ENCODE measurements around the gene ISY1.
"Not testable (repeated sequence)": the region's sequence is repeated elsewhere in the genome, so short reads cannot be mapped to it uniquely, and the experiment has no call there.

Gene ISY1

DNA sequence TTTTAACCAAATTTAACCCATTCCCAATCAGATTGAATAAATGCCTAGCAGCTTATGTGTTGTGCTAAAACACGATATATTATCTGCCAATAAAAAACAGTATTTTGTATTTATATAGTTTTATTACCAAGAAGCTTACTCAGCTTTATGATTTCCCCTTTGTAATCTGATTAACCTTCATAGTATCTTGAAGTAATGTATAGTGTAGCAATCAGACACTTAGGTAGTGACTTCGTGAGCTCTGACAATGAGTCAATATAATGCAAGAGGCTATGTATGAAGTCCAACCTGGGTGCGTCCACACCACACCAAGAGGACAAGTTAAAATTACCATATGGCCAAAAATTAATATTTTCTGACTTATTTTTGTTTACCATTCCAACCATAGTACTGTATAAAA is 24.9 kb upstream of the ISY1 start:
- H3K4me1 ChIP-seq (ENCODE audit: control insufficient read depth, insufficient read depth, low read length, poor library complexity, severe bottlenecking), result peaks cover 12% of the 10 kb centered on the region
- H3K4me3 ChIP-seq (ENCODE audit: insufficient read depth, low read depth, low read length, poor library complexity, severe bottlenecking), result no peak overlapping the region
- H3K36me3 ChIP-seq (ENCODE audit: control insufficient read depth, insufficient read depth, low read length), result no peaks in the 10 kb centered on the region
- H3K27ac ChIP-seq (ENCODE audit: insufficient read depth, low read length, poor library complexity, severe bottlenecking), result no peak overlapping the region
- no peak for DNase-seq
- no peaks in the 10 kb centered on the region for H3K27me3 ChIP-seq (replicated peaks; ENCODE audit: control insufficient read depth, insufficient read depth, low read length, poor library complexity, severe bottlenecking)
- H3K9me3 ChIP-seq (ENCODE audit: control insufficient read depth, low read length), result no peaks in the 10 kb centered on the region

DNA sequence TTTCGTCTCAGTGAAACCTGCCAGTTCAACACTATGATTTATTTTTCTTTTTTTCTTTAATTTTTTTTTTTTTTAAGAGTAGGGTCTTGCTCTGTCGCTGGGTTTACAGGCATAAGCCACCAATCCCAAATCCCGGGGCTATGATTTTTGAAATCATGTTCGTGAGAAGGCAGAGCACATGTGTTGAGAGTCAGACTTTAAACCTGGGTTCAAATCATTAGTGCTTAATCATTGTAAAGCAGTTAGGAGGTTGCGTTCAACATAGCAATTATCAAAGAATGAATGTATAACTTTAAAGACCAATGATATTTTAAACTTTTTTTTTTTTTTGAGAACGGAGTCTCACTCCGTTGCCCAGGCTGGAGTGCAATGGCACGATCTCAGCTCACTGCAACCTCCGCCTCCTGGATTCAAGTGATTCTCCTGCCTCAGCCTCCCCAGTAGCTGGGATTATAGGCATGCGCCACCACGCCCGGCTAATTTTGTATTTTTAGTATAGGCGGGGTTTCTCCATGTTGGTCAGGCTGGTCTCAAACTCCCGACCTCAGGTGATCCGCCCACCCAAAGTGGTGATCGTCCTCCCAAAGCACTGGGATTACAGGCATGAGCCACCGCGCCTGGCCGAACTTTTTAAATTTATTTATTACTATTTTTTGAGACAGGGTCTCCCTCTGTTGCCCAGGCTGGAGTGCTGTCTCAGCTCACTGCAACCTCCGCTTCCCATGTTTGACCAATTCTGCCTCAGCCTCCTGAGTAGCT is 24.1 kb upstream of the ISY1 start:
- not testable (repeated sequence) for H3K36me3 ChIP-seq (ENCODE audit: control insufficient read depth, insufficient read depth, low read length); H3K9me3 ChIP-seq (ENCODE audit: control insufficient read depth, low read length); H3K4me3 ChIP-seq (ENCODE audit: insufficient read depth, low read depth, low read length, poor library complexity, severe bottlenecking); DNase-seq; H3K27me3 ChIP-seq (replicated peaks; ENCODE audit: control insufficient read depth, insufficient read depth, low read length, poor library complexity, severe bottlenecking)
- Histone ChIP-seq H3K27ac (ENCODE audit: insufficient read depth, low read length, poor library complexity, severe bottlenecking) (peak overlapping the region; percentile 99), H3K4me1 (ENCODE audit: control insufficient read depth, insufficient read depth, low read length, poor library complexity, severe bottlenecking) (peaks cover 17% of the 10 kb centered on the region)

GRCh38 chr3:129184396-129184657 is 23.5 kb upstream of the ISY1 start:
- H3K4me1 ChIP-seq (ENCODE audit: control insufficient read depth, insufficient read depth, low read length, poor library complexity, severe bottlenecking), result peaks cover 23% of the 10 kb centered on the region
- peak in 1 of 3 donors; percentile 17 for DNase-seq
- no peaks in the 10 kb centered on the region for H3K27me3 ChIP-seq (replicated peaks; ENCODE audit: control insufficient read depth, insufficient read depth, low read length, poor library complexity, severe bottlenecking)
- peaks cover under 1% of the 10 kb centered on the region for H3K36me3 ChIP-seq (ENCODE audit: control insufficient read depth, insufficient read depth, low read length)
- H3K27ac ChIP-seq (ENCODE audit: insufficient read depth, low read length, poor library complexity, severe bottlenecking), result peak overlapping the region; percentile 99
- H3K4me3 ChIP-seq (ENCODE audit: insufficient read depth, low read depth, low read length, poor library complexity, severe bottlenecking), result peak overlapping the region; percentile 98
- no peaks in the 10 kb centered on the region for H3K9me3 ChIP-seq (ENCODE audit: control insufficient read depth, low read length)

GRCh38 chr3:129183569-129184395 is 22.9 kb upstream of the ISY1 start, which contains the start of gene CNBP:
CNBP (minus strand) TSS chr3:129183896; CDS start chr3:129171757, 12,139 bp downstream.
- Histone ChIP-seq H3K4me3 (ENCODE audit: insufficient read depth, low read depth, low read length, poor library complexity, severe bottlenecking) (peak within 1 kb of the TSS; percentile 98), H3K9me3 (ENCODE audit: control insufficient read depth, low read length) (no peaks in the 10 kb centered on the region), H3K36me3 (ENCODE audit: control insufficient read depth, insufficient read depth, low read length) (peaks cover 4% of the 10 kb centered on the region), H3K27me3 (replicated peaks; ENCODE audit: control insufficient read depth, insufficient read depth, low read length, poor library complexity, severe bottlenecking) (no peaks in the 10 kb centered on the region), H3K27ac (ENCODE audit: insufficient read depth, low read length, poor library complexity, severe bottlenecking) (peak within 1 kb of the TSS; percentile 99), H3K4me1 (ENCODE audit: control insufficient read depth, insufficient read depth, low read length, poor library complexity, severe bottlenecking) (peaks cover 29% of the 10 kb centered on the region)
- peak; percentile 81 to 85 (median 83) for DNase-seq

- H3K4me1 ChIP-seq (ENCODE audit: control insufficient read depth, insufficient read depth, low read length, poor library complexity, severe bottlenecking), result peaks cover 37% of the 10 kb centered on the region
- H3K27ac ChIP-seq (ENCODE audit: insufficient read depth, low read length, poor library complexity, severe bottlenecking), result peak overlapping the region; percentile 99
- H3K27me3 ChIP-seq (replicated peaks; ENCODE audit: control insufficient read depth, insufficient read depth, low read length, poor library complexity, severe bottlenecking), result no peaks in the 10 kb centered on the region
- no peaks in the 10 kb centered on the region for H3K9me3 ChIP-seq (ENCODE audit: control insufficient read depth, low read length)
- peaks cover 4% of the 10 kb centered on the region for H3K36me3 ChIP-seq (ENCODE audit: control insufficient read depth, insufficient read depth, low read length)
- peak overlapping the region; percentile 98 for H3K4me3 ChIP-seq (ENCODE audit: insufficient read depth, low read depth, low read length, poor library complexity, severe bottlenecking)
- DNase-seq, result no peak
Observed at GRCh38 chr3:129182390-129183185, 21.7 kb upstream of the ISY1 start.

DNA sequence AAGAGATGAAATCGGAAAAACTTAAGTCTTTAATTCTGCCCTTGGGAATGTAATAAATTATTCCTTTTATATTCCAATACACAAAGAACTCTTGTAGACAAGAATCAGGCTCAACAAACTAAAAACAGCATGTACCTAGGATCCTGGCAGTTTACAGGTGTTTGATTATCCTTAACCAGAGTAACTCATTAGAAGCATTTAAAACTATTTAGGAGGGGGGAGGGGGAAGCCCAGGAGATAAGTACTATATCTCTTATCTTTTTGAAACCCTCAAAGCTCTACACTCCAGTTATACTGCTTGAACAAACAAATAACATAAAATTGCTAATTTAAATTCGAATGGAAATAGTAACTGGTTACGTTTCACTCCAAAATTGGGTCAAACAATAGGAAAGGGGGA is 21.0 kb upstream of the ISY1 start:
- Histone ChIP-seq H3K36me3 (ENCODE audit: control insufficient read depth, insufficient read depth, low read length) (peaks cover 9% of the 10 kb centered on the region), H3K4me1 (ENCODE audit: control insufficient read depth, insufficient read depth, low read length, poor library complexity, severe bottlenecking) (peaks cover 45% of the 10 kb centered on the region), H3K9me3 (ENCODE audit: control insufficient read depth, low read length) (no peaks in the 10 kb centered on the region), H3K27me3 (replicated peaks; ENCODE audit: control insufficient read depth, insufficient read depth, low read length, poor library complexity, severe bottlenecking) (no peaks in the 10 kb centered on the region), H3K4me3 (ENCODE audit: insufficient read depth, low read depth, low read length, poor library complexity, severe bottlenecking) (peak overlapping the region; percentile 98), H3K27ac (ENCODE audit: insufficient read depth, low read length, poor library complexity, severe bottlenecking) (peak overlapping the region; percentile 99)
- DNase-seq, result no peak

DNA sequence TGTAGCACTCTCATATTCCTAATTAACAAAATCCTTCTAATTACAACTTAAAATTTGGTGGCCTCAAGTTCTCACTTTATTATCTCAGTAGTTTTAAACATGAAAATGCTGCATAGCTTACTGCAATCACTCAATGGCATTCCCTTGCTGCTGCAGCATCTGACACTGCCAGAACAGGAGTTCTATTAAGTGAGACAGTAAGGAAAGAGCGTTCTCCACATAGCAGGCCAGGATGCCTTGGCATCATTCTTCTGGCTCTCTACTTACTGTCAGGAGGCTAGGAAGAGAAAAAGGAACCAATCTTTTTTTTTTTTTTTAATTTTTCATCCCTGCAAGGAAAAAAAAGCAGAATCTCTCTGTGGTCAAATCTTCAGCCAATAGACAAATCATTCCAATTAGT is 19.6 kb upstream of the ISY1 start:
- H3K9me3 ChIP-seq (ENCODE audit: control insufficient read depth, low read length), result no peaks in the 10 kb centered on the region
- H3K27ac ChIP-seq (ENCODE audit: insufficient read depth, low read length, poor library complexity, severe bottlenecking), result peak overlapping the region; percentile 99
- peaks cover 49% of the 10 kb centered on the region for H3K4me1 ChIP-seq (ENCODE audit: control insufficient read depth, insufficient read depth, low read length, poor library complexity, severe bottlenecking)
- peak overlapping the region; percentile 98 for H3K4me3 ChIP-seq (ENCODE audit: insufficient read depth, low read depth, low read length, poor library complexity, severe bottlenecking)
- DNase-seq, result no peak
- peaks cover 9% of the 10 kb centered on the region for H3K36me3 ChIP-seq (ENCODE audit: control insufficient read depth, insufficient read depth, low read length)
- H3K27me3 ChIP-seq (replicated peaks; ENCODE audit: control insufficient read depth, insufficient read depth, low read length, poor library complexity, severe bottlenecking), result no peaks in the 10 kb centered on the region

- no peaks in the 10 kb centered on the region for H3K9me3 ChIP-seq (ENCODE audit: control insufficient read depth, low read length)
- no peaks in the 10 kb centered on the region for H3K27me3 ChIP-seq (replicated peaks; ENCODE audit: control insufficient read depth, insufficient read depth, low read length, poor library complexity, severe bottlenecking)
- H3K4me1 ChIP-seq (ENCODE audit: control insufficient read depth, insufficient read depth, low read length, poor library complexity, severe bottlenecking), result peaks cover 52% of the 10 kb centered on the region
- H3K4me3 ChIP-seq (ENCODE audit: insufficient read depth, low read depth, low read length, poor library complexity, severe bottlenecking), result no peak overlapping the region
- peak overlapping the region; percentile 5 for H3K27ac ChIP-seq (ENCODE audit: insufficient read depth, low read length, poor library complexity, severe bottlenecking)
- no peak for DNase-seq
- H3K36me3 ChIP-seq (ENCODE audit: control insufficient read depth, insufficient read depth, low read length), result peaks cover 19% of the 10 kb centered on the region
Observed at GRCh38 chr3:129176051-129176450, 15.2 kb upstream of the ISY1 start.

- Histone ChIP-seq H3K27me3 (replicated peaks; ENCODE audit: control insufficient read depth, insufficient read depth, low read length, poor library complexity, severe bottlenecking) (no peaks in the 10 kb centered on the region), H3K9me3 (ENCODE audit: control insufficient read depth, low read length) (no peaks in the 10 kb centered on the region), H3K27ac (ENCODE audit: insufficient read depth, low read length, poor library complexity, severe bottlenecking) (no peak overlapping the region), H3K4me1 (ENCODE audit: control insufficient read depth, insufficient read depth, low read length, poor library complexity, severe bottlenecking) (peaks cover 32% of the 10 kb centered on the region), H3K4me3 (ENCODE audit: insufficient read depth, low read depth, low read length, poor library complexity, severe bottlenecking) (no peak overlapping the region), H3K36me3 (ENCODE audit: control insufficient read depth, insufficient read depth, low read length) (peaks cover 33% of the 10 kb centered on the region)
- DNase-seq, result no peak
Observed at GRCh38 chr3:129173725-129174124, 12.9 kb upstream of the ISY1 start.

Measured in effector memory CD4-positive, alpha-beta T cell (primary cell).